Mesenteric fat pad (tissue), 1 donor: ENCODE data around the gene NFIB. TPM values are rescaled to one million over a fixed set of nuclear protein-coding genes. Genes with fewer than 3 reads are reported as not detected.

ENCODE experiments used
- DNase-seq: peaks from one replicate; pipeline ENCODE4 v3.0.0-alpha.2; 2020; ENCODE audit warnings: low spot score
- total RNA-seq: library from RNA; stranded (reverse); fragmentation: NEBNext Ultra II Directional; extraction: Animal tissue kit (Norgen Biotek cat#: 25700); gene quantifications from one replicate; pipeline ENCODE4 v1.2.1, GENCODE V29; 2021
- donor health status: DM: yes; HTN: yes; CAD: no.

The NFIB gene
- total RNA-seq, 1 donor from 2014 or later: 143 TPM

DNA sequence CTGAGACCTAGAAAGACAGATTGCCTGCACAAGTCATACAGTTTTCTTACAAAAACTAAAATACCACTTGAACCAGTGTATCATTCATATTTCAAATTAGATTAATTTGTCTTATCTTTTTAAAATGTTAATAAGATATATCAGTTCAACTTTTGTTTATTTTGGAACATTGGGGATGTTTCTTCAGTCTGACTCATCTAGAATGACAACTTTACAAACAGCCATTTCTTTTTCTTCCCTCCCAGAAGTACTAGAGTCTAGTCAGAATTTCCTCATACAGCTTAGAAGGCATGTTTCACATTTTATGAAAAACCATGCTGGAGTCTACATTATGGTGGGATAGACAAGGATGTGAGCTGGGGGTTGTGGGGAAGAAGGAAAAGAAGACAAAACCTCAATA, 262.5 kb downstream of the NFIB start:
- no peak for DNase-seq

DNA sequence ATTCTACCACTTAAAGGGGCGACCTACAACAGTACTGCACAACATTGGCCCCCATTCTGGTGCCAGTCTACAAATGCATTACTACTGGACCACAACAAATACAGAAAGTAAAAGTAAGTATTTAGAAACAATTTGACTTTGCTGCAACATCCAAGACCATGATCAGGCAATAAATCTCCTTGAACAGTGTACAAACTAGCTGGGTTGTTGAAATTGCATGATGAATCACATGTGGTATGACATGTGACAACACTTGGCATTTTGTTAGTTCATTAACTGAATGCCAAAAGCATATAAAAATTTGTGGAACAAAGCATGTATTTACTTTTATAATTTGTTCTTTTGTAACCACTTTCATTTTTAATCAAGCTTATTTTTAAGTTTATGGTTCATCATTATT, 270.5 kb downstream of the NFIB start:
- DNase-seq: no peak

DNA sequence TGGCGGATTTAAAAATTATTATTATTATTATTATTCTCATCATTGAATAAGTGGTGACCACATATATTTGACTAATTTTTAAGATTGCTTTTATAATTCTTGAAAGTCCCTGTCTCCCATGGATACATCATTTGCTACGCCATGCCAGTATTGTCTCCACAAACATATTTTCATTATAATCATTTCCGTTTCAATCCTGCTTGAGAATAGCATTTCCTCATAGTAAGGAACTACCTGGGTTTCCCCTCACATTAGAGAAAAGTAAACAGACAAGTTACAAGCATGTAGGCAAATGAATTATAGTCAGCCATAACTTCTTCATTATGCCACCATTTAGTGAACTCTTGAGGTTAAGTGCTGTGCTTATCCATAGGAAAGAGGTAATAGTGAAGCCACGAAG, 276.6 kb downstream of the NFIB start:
- no peak for DNase-seq

DNA sequence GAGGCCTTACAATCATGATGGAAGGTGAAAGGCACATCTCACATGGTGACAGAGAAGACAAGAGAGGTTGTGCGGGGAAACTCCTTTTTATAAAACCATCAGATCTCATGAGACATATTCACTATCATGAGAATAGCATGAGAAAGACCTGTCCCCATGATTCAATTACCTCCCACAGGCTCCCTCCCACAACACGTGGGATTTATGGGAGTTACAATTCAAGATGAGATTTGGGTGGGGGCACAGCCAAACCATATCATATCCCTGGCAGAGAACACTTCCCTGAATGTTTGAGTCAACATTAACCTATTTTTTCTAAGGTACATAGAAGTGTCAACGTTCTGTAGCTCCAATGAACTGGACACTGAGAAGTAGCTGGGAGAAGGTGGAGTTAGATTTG, 280.9 kb downstream of the NFIB start:
- DNase-seq: no peak
